Gastroesophageal sphincter (tissue), 4 donors: ENCODE measurements around the gene ROBO1. TPM values are rescaled to one million over a fixed set of nuclear protein-coding genes. Genes with fewer than 3 reads are reported as not detected.
"Not testable (repeated sequence)": the region's sequence is repeated elsewhere in the genome, so short reads cannot be mapped to it uniquely, and the experiment has no call there.

Source experiments
- ATAC-seq: fragments of 150-250 bp; one replicate; pipeline ENCODE4 v1.9.1; 2016; ENCODE audit warnings: mild to moderate bottlenecking, moderate library complexity
- H3K27ac ChIP-seq, 4 donors: fragments of 200-600 bp; sonication (generic) in 3 of 4; 1 replicate in 3 of 4; 2 replicates in 1 of 4; pipeline ENCODE4 v1.5.1; 2016 to 2019
- H3K27me3 ChIP-seq: fragments of 200-600 bp; sonication (generic); one replicate; pipeline ENCODE4 v1.5.1; 2019
- H3K36me3 ChIP-seq, 2 donors: fragments of 200-600 bp; sonication (generic); one replicate each; pipeline ENCODE4 v1.5.1; 2019; ENCODE audit warnings: control low read depth in 1 of 2
- H3K4me1 ChIP-seq, 3 donors: fragments of 200-600 bp; sonication (generic); 1 replicate in 2 of 3; 2 replicates in 1 of 3; pipeline ENCODE4 v1.5.1; 2016 to 2019; ENCODE audit warnings: control low read depth in 2 of 3
- H3K4me3 ChIP-seq, 2 donors: fragments of 200-600 bp; sonication (generic); one replicate each; pipeline ENCODE4 v1.5.1; 2019; ENCODE audit warnings: mild to moderate bottlenecking in 1 of 2, moderate library complexity in 1 of 2
- H3K9me3 ChIP-seq, 3 donors: fragments of 200-600 bp; sonication (generic); one replicate each; pipeline ENCODE4 v1.5.1; 2017 to 2019; ENCODE audit warnings: control low read depth in 2 of 3
- EP300 ChIP-seq: sonication (generic); formaldehyde crosslinking; IDR thresholded peaks from one replicate; pipeline ENCODE4 v1.6.1; 2017; ENCODE audit warnings: antibody characterized with exemption, mild to moderate bottlenecking
- POLR2A ChIP-seq, 2 donors: fragments of 450-650 bp; IDR thresholded peaks; one replicate each; pipeline ENCODE4 v1.6.1; 2017; ENCODE audit warnings: antibody characterized with exemption in 2 of 2, mild to moderate bottlenecking in 2 of 2, moderate library complexity in 1 of 2
- POLR2AphosphoS5 ChIP-seq: sonication (generic); formaldehyde crosslinking; IDR thresholded peaks from one replicate; pipeline ENCODE4 v1.6.1; 2017; ENCODE audit warnings: antibody characterized with exemption
- WGBS, 2 donors: methylation state at CpG; one replicate each; pipeline ENCODE4 v1.1.5; 2018; ENCODE audit warnings: low coverage in 1 of 2; 5-methylcytosine and 5-hydroxymethylcytosine counted together
- total RNA-seq, 4 donors: library from RNA; depleted of rRNA; stranded (reverse); fragments of >200 nt; gene quantifications; one replicate each; pipeline ENCODE4 v1.1.0, GENCODE V29; 2016
- TF ChIP-seq, protein P1 (sequence below), 4 experiments: fragments of 200-600 bp in 2 of 4; fragments of 450-650 bp in 2 of 4; sonication (generic) in 1 of 4; IDR thresholded peaks; one replicate each; pipeline ENCODE4 v1.5.1; 2017 to 2019; ENCODE audit warnings: antibody characterized with exemption in 4 of 4, mild to moderate bottlenecking in 2 of 4, moderate library complexity in 2 of 4

Gene ROBO1
- total RNA-seq, 4 donors from 2014 or later = 9.7 to 15.3 (median 12.9) TPM

DNA sequence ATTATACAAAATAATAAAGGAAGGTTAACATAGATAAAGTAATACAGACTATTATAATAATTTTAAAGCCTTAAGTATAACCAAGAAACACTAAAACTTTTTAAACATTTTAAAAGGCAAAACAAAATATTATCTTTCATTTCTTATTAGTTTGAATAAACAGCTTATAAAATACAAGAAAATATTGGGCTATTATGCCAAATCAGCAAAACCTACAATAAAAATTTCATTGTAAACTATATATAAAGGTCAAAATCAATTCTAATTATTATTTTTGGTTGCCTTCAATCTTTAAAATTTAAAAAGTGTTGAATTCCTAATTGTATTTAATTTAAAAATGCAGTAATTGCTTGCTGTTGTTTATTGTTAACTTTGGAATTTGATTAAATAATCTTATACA, 430.0 kb downstream of the ROBO1 start:
- Histone ChIP-seq H3K4me1 (no peaks in the 10 kb centered on the region), H3K36me3 (no peaks in the 10 kb centered on the region), H3K27ac (no peak overlapping the region), H3K9me3 (no peaks in the 10 kb centered on the region), H3K27me3 (no peaks in the 10 kb centered on the region), H3K4me3 (no peak overlapping the region)
- TF ChIP-seq POLR2AphosphoS5 (no peak), EP300 (no peak), POLR2A (IDR thresholded peaks at IDR 0.05) (no peak)
- TF ChIP-seq, protein P1, sequence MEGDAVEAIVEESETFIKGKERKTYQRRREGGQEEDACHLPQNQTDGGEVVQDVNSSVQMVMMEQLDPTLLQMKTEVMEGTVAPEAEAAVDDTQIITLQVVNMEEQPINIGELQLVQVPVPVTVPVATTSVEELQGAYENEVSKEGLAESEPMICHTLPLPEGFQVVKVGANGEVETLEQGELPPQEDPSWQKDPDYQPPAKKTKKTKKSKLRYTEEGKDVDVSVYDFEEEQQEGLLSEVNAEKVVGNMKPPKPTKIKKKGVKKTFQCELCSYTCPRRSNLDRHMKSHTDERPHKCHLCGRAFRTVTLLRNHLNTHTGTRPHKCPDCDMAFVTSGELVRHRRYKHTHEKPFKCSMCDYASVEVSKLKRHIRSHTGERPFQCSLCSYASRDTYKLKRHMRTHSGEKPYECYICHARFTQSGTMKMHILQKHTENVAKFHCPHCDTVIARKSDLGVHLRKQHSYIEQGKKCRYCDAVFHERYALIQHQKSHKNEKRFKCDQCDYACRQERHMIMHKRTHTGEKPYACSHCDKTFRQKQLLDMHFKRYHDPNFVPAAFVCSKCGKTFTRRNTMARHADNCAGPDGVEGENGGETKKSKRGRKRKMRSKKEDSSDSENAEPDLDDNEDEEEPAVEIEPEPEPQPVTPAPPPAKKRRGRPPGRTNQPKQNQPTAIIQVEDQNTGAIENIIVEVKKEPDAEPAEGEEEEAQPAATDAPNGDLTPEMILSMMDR (IDR thresholded peaks at IDR 0.05) = no peak
- no peak for ATAC-seq

DNA sequence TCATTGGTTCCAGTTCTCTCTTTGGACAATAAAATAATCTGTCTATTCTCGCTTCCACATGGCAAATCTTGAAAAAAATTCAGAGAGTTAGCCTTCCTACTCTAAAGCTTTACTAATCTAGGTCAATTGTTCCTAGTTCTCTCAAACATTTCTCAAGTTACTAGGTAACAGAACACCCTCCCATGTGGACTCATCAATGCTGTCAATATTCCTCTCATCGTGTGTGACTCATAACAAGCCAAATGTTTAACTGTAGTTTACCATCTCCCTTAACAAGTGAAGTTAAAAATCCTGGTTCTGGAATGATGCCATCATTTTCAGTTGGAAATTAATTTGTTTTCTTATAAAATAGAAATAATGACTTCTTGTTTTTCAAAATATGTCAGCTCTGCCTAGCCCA, 438.6 kb downstream of the ROBO1 start:
- no peak overlapping the region for H3K27ac ChIP-seq
- H3K4me3 ChIP-seq = no peak overlapping the region
- ATAC-seq = no peak
- no peaks in the 10 kb centered on the region for H3K27me3 ChIP-seq
- H3K4me1 ChIP-seq = no peaks in the 10 kb centered on the region
- TF ChIP-seq, protein P1 (IDR thresholded peaks at IDR 0.05) = no peak
- TF ChIP-seq POLR2A (IDR thresholded peaks at IDR 0.05) (no peak), POLR2AphosphoS5 (no peak), EP300 (no peak)
- no peaks in the 10 kb centered on the region for H3K9me3 ChIP-seq
- H3K36me3 ChIP-seq = no peaks in the 10 kb centered on the region
- WGBS, 2 donors = 69 to 72% methylated on average over 2 of the region's 2 CpGs

DNA sequence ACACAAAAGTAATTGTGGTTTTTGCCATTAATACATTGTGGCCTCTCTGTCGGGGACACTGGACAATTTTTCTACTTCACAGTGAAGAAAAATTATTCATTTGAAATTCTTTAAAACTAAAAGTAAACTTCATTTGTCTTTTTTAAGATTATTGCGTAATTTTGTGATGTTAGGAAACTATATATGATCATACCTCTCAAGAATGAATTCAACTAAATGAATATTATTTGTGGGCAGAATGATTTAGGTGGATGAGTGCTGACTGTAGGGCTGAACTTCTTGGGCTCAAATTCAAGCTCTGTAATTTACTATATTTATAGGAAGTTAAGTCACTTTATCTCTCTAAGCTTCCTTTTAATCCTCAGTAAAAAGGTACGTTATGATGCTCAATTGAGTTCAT, 441.2 kb downstream of the ROBO1 start:
- no peaks in the 10 kb centered on the region for H3K27me3 ChIP-seq
- ATAC-seq = no peak
- H3K36me3 ChIP-seq = no peaks in the 10 kb centered on the region
- WGBS, 2 donors = 92 to 93% methylated on average over 3 of the region's 3 CpGs
- no peak for TF ChIP-seq EP300
- TF ChIP-seq POLR2A (IDR thresholded peaks at IDR 0.05) = no peak
- TF ChIP-seq, protein P1 (IDR thresholded peaks at IDR 0.05) = no peak
- TF ChIP-seq POLR2AphosphoS5 = no peak
- no peak overlapping the region for H3K4me3 ChIP-seq
- H3K27ac ChIP-seq = no peak overlapping the region
- H3K4me1 ChIP-seq = no peaks in the 10 kb centered on the region
- no peaks in the 10 kb centered on the region for H3K9me3 ChIP-seq

DNA sequence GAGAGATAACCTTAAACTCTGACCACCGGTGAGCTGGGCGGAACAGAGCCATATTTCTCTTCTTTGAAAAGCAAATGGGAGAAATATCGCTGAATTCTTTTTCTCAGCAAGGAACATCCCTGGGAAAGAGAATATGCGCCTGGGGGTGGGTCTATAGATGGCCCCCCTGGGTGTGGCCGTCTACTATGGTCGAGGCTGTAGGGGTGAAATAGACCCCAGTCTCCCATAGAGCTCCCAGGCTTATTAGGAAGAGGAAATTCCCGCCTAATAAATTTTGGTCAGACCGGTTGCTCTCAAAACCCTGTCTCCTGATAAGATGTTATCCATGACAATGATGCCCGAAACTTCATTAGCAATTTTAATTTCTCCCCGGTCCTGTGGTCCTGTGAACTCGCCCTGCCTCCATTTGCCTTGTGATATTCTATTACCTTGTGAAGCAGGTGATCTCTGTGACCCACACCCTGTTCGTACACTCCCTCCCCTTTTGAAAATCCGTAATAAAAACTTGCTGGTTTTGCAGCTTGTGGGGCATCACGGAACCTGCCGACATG, 441.9 kb downstream of the ROBO1 start:
- WGBS, 2 donors = 83 to 86% methylated on average over 4 to 11 of the region's 15 CpGs

DNA sequence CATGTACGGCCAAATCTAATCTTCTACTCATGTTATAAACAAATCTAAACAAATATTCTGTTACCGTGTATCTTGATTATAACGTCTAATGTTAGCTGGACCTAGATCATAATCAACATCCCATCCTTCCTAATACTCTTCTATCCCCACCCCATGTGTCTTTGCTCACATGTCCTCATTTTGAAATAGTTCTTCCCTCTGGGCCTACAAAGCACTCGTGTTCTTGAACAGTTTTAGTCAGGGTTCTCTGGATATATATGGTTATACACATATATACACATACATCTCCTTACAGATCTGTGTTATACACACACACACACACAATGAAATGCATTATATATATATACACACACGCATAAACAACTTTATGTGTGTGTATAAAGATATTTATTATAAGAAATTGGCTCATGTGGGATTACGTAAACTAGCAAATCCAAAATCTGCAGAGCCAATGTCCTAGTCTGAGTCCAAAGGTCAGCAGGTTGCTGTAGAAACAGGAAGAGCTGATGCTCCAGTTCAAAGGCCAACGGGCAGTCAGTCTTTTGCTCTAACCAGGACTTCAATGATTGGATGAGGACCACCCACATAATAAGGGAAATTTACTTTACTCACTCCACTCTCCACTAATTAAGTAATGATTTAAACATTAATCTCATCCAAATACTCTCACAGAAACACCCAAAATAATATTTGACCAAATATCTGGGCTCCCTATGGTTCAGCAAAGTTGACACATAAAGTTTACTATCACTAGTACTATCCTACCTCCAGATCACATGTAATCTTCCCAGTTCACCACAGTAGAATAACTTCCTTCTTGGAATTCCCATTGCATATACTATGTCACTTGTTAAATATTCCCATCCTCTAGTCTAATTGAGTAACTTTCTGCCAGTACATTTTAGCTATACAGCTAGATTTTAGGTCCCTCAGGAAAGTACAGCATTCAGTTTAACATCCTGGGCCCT, 450.0 kb downstream of the ROBO1 start:
- H3K4me1 ChIP-seq = no peaks in the 10 kb centered on the region
- no peak for ATAC-seq
- no peak for TF ChIP-seq EP300
- TF ChIP-seq, protein P1 (IDR thresholded peaks at IDR 0.05) = no peak
- TF ChIP-seq POLR2AphosphoS5 = no peak
- TF ChIP-seq POLR2A (IDR thresholded peaks at IDR 0.05) = no peak
- H3K9me3 ChIP-seq = no peaks in the 10 kb centered on the region
- no peak overlapping the region for H3K4me3 ChIP-seq
- H3K27me3 ChIP-seq = no peaks in the 10 kb centered on the region
- 81 to 83% methylated on average over 7 of the region's 7 CpGs for WGBS, 2 donors
- H3K36me3 ChIP-seq = no peaks in the 10 kb centered on the region
- H3K27ac ChIP-seq = no peak overlapping the region

More for the DNA sequence above, 441.9 kb downstream of the ROBO1 start:
- H3K27me3 ChIP-seq, H3K9me3 ChIP-seq, H3K27ac ChIP-seq, H3K4me3 ChIP-seq, ATAC-seq, H3K4me1 ChIP-seq, H3K36me3 ChIP-seq: not testable (repeated sequence)
